ENCODE data around the gene DUSP10. TPM values are rescaled to one million over a fixed set of nuclear protein-coding genes. Genes with fewer than 3 reads are reported as not detected.

DUSP10 gene
- total RNA-seq, 1 experiment from 2014 or later, result 1.6 TPM

DNA sequence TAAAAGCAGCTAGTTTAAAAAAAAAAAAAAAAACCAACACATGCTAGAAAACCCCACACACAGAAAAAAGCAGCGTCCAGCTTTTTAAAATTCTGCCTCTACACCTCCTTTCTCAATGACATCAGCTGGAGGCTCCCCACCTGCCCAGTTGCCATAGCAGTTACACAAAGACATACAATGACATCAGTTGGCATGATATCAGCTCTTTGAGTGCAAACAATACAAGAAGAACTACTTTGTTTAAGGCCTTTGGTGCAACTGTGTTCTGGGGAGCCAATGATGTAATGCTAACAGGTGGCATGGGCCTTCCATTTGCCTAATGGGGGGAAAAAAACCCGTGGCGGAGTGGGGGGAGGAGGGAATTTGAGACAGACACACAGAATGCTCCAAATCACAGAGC lies 32.9 kb downstream of the DUSP10 start (continued):
- TF ChIP-seq E2F1 (CRISPR knock-in tag; IDR thresholded peaks at IDR 0.05), result no peak
- no peak for TF ChIP-seq OVOL2 (CRISPR knock-in tag; IDR thresholded peaks at IDR 0.05; ENCODE audit: borderline replicate concordance)
- no peak for TF ChIP-seq NR3C1 (CRISPR knock-in tag; conservative IDR thresholded peaks at IDR 0.05; ENCODE audit: low read depth)
- TF ChIP-seq FOXK1 (CRISPR knock-in tag; IDR thresholded peaks at IDR 0.05), result no peak
- TF ChIP-seq, protein P1, sequence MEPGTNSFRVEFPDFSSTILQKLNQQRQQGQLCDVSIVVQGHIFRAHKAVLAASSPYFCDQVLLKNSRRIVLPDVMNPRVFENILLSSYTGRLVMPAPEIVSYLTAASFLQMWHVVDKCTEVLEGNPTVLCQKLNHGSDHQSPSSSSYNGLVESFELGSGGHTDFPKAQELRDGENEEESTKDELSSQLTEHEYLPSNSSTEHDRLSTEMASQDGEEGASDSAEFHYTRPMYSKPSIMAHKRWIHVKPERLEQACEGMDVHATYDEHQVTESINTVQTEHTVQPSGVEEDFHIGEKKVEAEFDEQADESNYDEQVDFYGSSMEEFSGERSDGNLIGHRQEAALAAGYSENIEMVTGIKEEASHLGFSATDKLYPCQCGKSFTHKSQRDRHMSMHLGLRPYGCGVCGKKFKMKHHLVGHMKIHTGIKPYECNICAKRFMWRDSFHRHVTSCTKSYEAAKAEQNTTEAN (CRISPR knock-in tag; IDR thresholded peaks at IDR 0.05), result no peak
- TF ChIP-seq MLX (CRISPR knock-in tag; IDR thresholded peaks at IDR 0.05), result no peak
- TF ChIP-seq, protein P2, sequence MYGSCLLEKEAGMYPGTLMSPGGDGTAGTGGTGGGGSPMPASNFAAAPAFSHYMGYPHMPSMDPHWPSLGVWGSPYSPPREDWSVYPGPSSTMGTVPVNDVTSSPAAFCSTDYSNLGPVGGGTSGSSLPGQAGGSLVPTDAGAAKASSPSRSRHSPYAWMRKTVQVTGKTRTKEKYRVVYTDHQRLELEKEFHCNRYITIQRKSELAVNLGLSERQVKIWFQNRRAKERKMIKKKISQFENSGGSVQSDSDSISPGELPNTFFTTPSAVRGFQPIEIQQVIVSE (CRISPR knock-in tag; IDR thresholded peaks at IDR 0.05; ENCODE audit: borderline replicate concordance), result no peak
- TF ChIP-seq CREM (CRISPR knock-in tag; IDR thresholded peaks at IDR 0.05), result no peak
- no peak for TF ChIP-seq TCF7 (CRISPR knock-in tag; IDR thresholded peaks at IDR 0.05; ENCODE audit: low read depth)

DNA sequence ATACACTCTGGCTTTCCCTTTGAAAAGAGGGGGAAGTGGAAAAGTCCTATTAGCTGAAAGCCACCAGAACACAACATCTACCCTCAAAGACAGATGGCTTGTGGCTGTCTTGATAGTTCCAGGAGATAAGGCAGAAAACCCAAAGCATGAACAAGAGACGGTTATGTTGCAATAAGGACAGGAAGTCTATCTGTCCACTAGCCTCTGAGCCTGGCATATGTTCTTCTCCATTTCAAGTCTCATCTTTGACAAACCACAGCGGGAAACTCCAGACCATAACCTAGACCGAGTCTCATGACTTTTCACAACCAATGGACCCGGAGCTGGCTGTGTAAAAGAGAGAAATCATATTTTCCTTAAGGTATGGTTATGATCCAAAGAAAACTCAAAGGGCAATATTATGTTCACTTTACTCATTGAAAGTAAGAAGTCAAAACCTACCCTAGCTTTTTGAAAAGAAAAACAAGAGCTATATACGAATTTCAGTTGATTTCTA lies 33.8 kb downstream of the DUSP10 start:
- no peaks in the 10 kb centered on the region for H3K9me3 Mint-ChIP-seq
- POLR2A ChIA-PET, result interaction anchor here (0.6 kb wide), 1 partner anchor 288 kb away, joined by 3 read pairs; no protein-coding TSS in a partner anchor
- peaks cover 6% of the 10 kb centered on the region for H3K27me3 Mint-ChIP-seq (ENCODE audit: low read depth)
- H3K27ac Mint-ChIP-seq, result no peak overlapping the region
- H3K36me3 Mint-ChIP-seq, result no peaks in the 10 kb centered on the region
- H3K4me1 Mint-ChIP-seq, result peaks cover 12% of the 10 kb centered on the region
- no peak overlapping the region for H3K4me3 Mint-ChIP-seq
- CTCF ChIA-PET, result interaction anchor here (1.0 kb wide), 1 partner anchor 22 kb away, joined by 4 read pairs; no protein-coding TSS in a partner anchor
- DNase-seq (ENCODE audit: low spot score) (no peak), ATAC-seq (no peak)
- TF ChIP-seq NFATC4 (CRISPR knock-in tag; IDR thresholded peaks at IDR 0.05) (no peak), RORB (CRISPR knock-in tag; IDR thresholded peaks at IDR 0.05) (no peak), ZNF671 (CRISPR knock-in tag; IDR thresholded peaks at IDR 0.05) (no peak), ZNF396 (CRISPR knock-in tag; IDR thresholded peaks at IDR 0.05; ENCODE audit: borderline replicate concordance) (no peak), STAT6 (CRISPR knock-in tag; conservative IDR thresholded peaks at IDR 0.05; ENCODE audit: low read depth) (no peak), RELA (CRISPR knock-in tag; IDR thresholded peaks at IDR 0.05; ENCODE audit: borderline replicate concordance) (no peak), KAT7 (CRISPR knock-in tag; IDR thresholded peaks at IDR 0.05; ENCODE audit: borderline replicate concordance) (no peak), ZNF423 (CRISPR knock-in tag; IDR thresholded peaks at IDR 0.05) (no peak), AR (CRISPR knock-in tag; IDR thresholded peaks at IDR 0.05) (no peak), MXD4 (CRISPR knock-in tag; IDR thresholded peaks at IDR 0.05; ENCODE audit: borderline replicate concordance) (no peak), FOXJ3 (CRISPR knock-in tag; IDR thresholded peaks at IDR 0.05; ENCODE audit: borderline replicate concordance) (no peak), OVOL2 (CRISPR knock-in tag; IDR thresholded peaks at IDR 0.05; ENCODE audit: borderline replicate concordance) (no peak), ZNF121 (CRISPR knock-in tag; IDR thresholded peaks at IDR 0.05) (no peak)
- TF ChIP-seq, protein P3, sequence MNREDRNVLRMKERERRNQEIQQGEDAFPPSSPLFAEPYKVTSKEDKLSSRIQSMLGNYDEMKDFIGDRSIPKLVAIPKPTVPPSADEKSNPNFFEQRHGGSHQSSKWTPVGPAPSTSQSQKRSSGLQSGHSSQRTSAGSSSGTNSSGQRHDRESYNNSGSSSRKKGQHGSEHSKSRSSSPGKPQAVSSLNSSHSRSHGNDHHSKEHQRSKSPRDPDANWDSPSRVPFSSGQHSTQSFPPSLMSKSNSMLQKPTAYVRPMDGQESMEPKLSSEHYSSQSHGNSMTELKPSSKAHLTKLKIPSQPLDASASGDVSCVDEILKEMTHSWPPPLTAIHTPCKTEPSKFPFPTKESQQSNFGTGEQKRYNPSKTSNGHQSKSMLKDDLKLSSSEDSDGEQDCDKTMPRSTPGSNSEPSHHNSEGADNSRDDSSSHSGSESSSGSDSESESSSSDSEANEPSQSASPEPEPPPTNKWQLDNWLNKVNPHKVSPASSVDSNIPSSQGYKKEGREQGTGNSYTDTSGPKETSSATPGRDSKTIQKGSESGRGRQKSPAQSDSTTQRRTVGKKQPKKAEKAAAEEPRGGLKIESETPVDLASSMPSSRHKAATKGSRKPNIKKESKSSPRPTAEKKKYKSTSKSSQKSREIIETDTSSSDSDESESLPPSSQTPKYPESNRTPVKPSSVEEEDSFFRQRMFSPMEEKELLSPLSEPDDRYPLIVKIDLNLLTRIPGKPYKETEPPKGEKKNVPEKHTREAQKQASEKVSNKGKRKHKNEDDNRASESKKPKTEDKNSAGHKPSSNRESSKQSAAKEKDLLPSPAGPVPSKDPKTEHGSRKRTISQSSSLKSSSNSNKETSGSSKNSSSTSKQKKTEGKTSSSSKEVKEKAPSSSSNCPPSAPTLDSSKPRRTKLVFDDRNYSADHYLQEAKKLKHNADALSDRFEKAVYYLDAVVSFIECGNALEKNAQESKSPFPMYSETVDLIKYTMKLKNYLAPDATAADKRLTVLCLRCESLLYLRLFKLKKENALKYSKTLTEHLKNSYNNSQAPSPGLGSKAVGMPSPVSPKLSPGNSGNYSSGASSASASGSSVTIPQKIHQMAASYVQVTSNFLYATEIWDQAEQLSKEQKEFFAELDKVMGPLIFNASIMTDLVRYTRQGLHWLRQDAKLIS (CRISPR knock-in tag; IDR thresholded peaks at IDR 0.05; ENCODE audit: borderline replicate concordance), result no peak
- TF ChIP-seq, protein P2 (CRISPR knock-in tag; IDR thresholded peaks at IDR 0.05; ENCODE audit: borderline replicate concordance), result no peak
